GM23338 (cell line): ENCODE measurements around the gene OLFML2A. TPM values are rescaled to one million over a fixed set of nuclear protein-coding genes. Genes with fewer than 3 reads are reported as not detected.
"Not testable (repeated sequence)": the region's sequence is repeated elsewhere in the genome, so short reads cannot be mapped to it uniquely, and the experiment has no call there.

Experiments used
- ATAC-seq: fragments of 200-7000 bp; cut with Tn5 transposase; 3 replicates; pipeline ENCODE4 v1.9.1; 2020
- DNase-seq: peaks from one replicate; pipeline ENCODE4 v3.0.0-alpha.2; 2015; ENCODE audit warnings: low spot score
- H2AFZ ChIP-seq: fragments of 200-600 bp; sonication (generic); 2 replicates; pipeline ENCODE4 v1.8.0; 2016; ENCODE audit warnings: antibody characterized with exemption, mild to moderate bottlenecking, moderate library complexity
- H3F3A ChIP-seq: fragments of 200-600 bp; sonication (generic); replicated peaks from 2 replicates; pipeline ENCODE4 v1.8.0; 2017; ENCODE audit warnings: antibody characterized with exemption, mixed run types, low read depth
- H3K27ac ChIP-seq: fragments of 200-600 bp; sonication (generic); 2 replicates; pipeline ENCODE4 v1.6.1; 2016; ENCODE audit warnings: low read depth
- H3K27me3 ChIP-seq: fragments of 200-600 bp; sonication (generic); 2 replicates; pipeline ENCODE4 v1.8.0; 2016; ENCODE audit warnings: mild to moderate bottlenecking, mixed run types, moderate library complexity; ENCODE audit not compliant: insufficient read depth
- H3K36me3 ChIP-seq: fragments of 200-600 bp; sonication (generic); 2 replicates; pipeline ENCODE4 v1.8.0; 2016; ENCODE audit warnings: mild to moderate bottlenecking; ENCODE audit not compliant: insufficient read depth
- H3K4me1 ChIP-seq: fragments of 200-600 bp; sonication (generic); 2 replicates; pipeline ENCODE4 v1.8.0; 2016; ENCODE audit warnings: mild to moderate bottlenecking, moderate library complexity; ENCODE audit not compliant: insufficient read depth
- H3K4me2 ChIP-seq: fragments of 200-600 bp; sonication (generic); 2 replicates; pipeline ENCODE4 v1.7.1; 2017; ENCODE audit warnings: mixed run types
- H3K4me3 ChIP-seq: fragments of 200-600 bp; sonication (generic); 2 replicates; pipeline ENCODE4 v1.6.1; 2016; ENCODE audit warnings: mixed run types
- H3K79me2 ChIP-seq: fragments of 200-600 bp; sonication (generic); replicated peaks from 2 replicates; pipeline ENCODE4 v1.8.0; 2017; ENCODE audit warnings: mild to moderate bottlenecking; ENCODE audit not compliant: insufficient read depth
- H3K9me2 ChIP-seq: fragments of 200-600 bp; sonication (generic); 2 replicates; pipeline ENCODE4 v1.8.0; 2017; ENCODE audit not compliant: insufficient read depth
- H4K20me1 ChIP-seq: fragments of 200-600 bp; sonication (generic); replicated peaks from 2 replicates; pipeline ENCODE4 v1.8.0; 2017; ENCODE audit warnings: mild to moderate bottlenecking; ENCODE audit not compliant: insufficient read depth
- H3K27ac Mint-ChIP-seq: 2 replicates; pipeline ENCODE4 v1.8.0; 2020; ENCODE audit warnings: inconsistent platforms, mild to moderate bottlenecking, moderate library complexity, mixed read lengths
- H3K27me3 Mint-ChIP-seq: 3 replicates; pipeline ENCODE4 v1.8.0; 2022; ENCODE audit warnings: low read depth, mild to moderate bottlenecking, moderate library complexity, mixed read lengths, inconsistent platforms; ENCODE audit not compliant: insufficient read depth, poor library complexity
- H3K36me3 Mint-ChIP-seq: 3 replicates; pipeline ENCODE4 v1.8.0; 2021; ENCODE audit warnings: low read depth, mild to moderate bottlenecking, inconsistent platforms, moderate library complexity, mixed read lengths
- H3K4me1 Mint-ChIP-seq: 3 replicates; pipeline ENCODE4 v1.8.0; 2020; ENCODE audit warnings: mild to moderate bottlenecking, inconsistent platforms, mixed read lengths
- H3K4me3 Mint-ChIP-seq: 3 replicates; pipeline ENCODE4 v1.8.0; 2021; ENCODE audit warnings: moderate library complexity, mild to moderate bottlenecking, inconsistent platforms, mixed read lengths
- H3K9me3 Mint-ChIP-seq: 3 replicates; pipeline ENCODE4 v1.8.0; 2020; ENCODE audit warnings: moderate library complexity, mild to moderate bottlenecking, inconsistent platforms, mixed read lengths
- CREB1 ChIP-seq: fragments of 250-450 bp; sonication (Bioruptor Pico); IDR thresholded peaks from 2 replicates; pipeline ENCODE4 v1.5.0; 2020; ENCODE audit warnings: low read depth, mild to moderate bottlenecking, moderate library complexity
- EZH2phosphoT487 ChIP-seq: fragments of 200-600 bp; sonication (generic); IDR thresholded peaks from one replicate; pipeline ENCODE4 v1.8.1; 2018; ENCODE audit warnings: antibody characterized with exemption; ENCODE audit not compliant: unreplicated experiment
- JUNB ChIP-seq: IDR thresholded peaks from one replicate; pipeline ENCODE4 v1.6.1; 2016; ENCODE audit warnings: antibody characterized with exemption; ENCODE audit not compliant: unreplicated experiment
- NANOG ChIP-seq: IDR thresholded peaks from 2 replicates; pipeline ENCODE4 v1.6.1; 2016; ENCODE audit warnings: antibody characterized with exemption, borderline replicate concordance
- POLR2AphosphoS5 ChIP-seq: IDR thresholded peaks from 2 replicates; pipeline ENCODE4 v1.6.1; 2016; ENCODE audit warnings: antibody characterized with exemption, low read depth
- REST ChIP-seq: IDR thresholded peaks from one replicate; pipeline ENCODE4 v1.6.1; 2018; ENCODE audit warnings: antibody characterized with exemption; ENCODE audit not compliant: unreplicated experiment
- ZNF462 ChIP-seq: fragments of 250-450 bp; sonication (Bioruptor Pico); IDR thresholded peaks from 2 replicates; pipeline ENCODE4 v1.5.0; 2020; ENCODE audit warnings: mild to moderate bottlenecking, moderate library complexity
- polyA plus RNA-seq: library from polyadenylated mRNA; unstranded; fragments of >200 nt; fragmentation: Nextera tagmentation; extraction: Ambion mirVana; gene quantifications from 2 replicates; pipeline ENCODE4 v1.2.1, GENCODE V29; 2016
- total RNA-seq: library from RNA; depleted of rRNA; stranded (reverse); fragments of >200 nt; shearing (Covaris generic); gene quantifications from 2 replicates; pipeline ENCODE4 v1.2.3, GENCODE V29; 2014

Gene OLFML2A
- total and polyA plus RNA-seq, 2 experiments from 2014 or later = 1.1 to 6.7 TPM

GRCh38 chr9:124843456-124844034 lies 66.6 kb downstream of the OLFML2A start (continued):
- TF ChIP-seq REST (no peak), NANOG (no peak)

GRCh38 chr9:124844291-124844690 lies 67.4 kb downstream of the OLFML2A start:
- H3K4me1 Mint-ChIP-seq = peaks cover 13% of the 10 kb centered on the region
- TF ChIP-seq ZNF462 (CRISPR knock-in tag) = no peak
- TF ChIP-seq JUNB = no peak
- no peak for TF ChIP-seq NANOG
- TF ChIP-seq EZH2phosphoT487 = no peak
- no peak for TF ChIP-seq CREB1 (CRISPR knock-in tag)
- no peak for TF ChIP-seq REST
- TF ChIP-seq POLR2AphosphoS5 = no peak
- no peaks in the 10 kb centered on the region for H3K36me3 ChIP-seq
- H2AFZ ChIP-seq = no peak overlapping the region
- DNase-seq (no peak), ATAC-seq (no peak)
- H3K4me2 ChIP-seq = no peak overlapping the region
- H3K9me3 Mint-ChIP-seq = no peaks in the 10 kb centered on the region
- peaks cover 5% of the 10 kb centered on the region; the same call in 1 of the 2 replicates for H3F3A ChIP-seq
- no peak overlapping the region for H3K4me3 ChIP-seq
- no peak overlapping the region for H3K4me3 Mint-ChIP-seq
- H3K27me3 Mint-ChIP-seq = peaks cover 2% of the 10 kb centered on the region
- no peaks in the 10 kb centered on the region for H3K79me2 ChIP-seq
- H3K4me1 ChIP-seq = no peaks in the 10 kb centered on the region
- H3K27ac Mint-ChIP-seq = no peak overlapping the region
- no peaks in the 10 kb centered on the region for H4K20me1 ChIP-seq
- H3K27ac ChIP-seq = no peak overlapping the region
- H3K36me3 Mint-ChIP-seq = no peaks in the 10 kb centered on the region
- no peaks in the 10 kb centered on the region for H3K27me3 ChIP-seq
- H3K9me2 ChIP-seq = no peaks in the 10 kb centered on the region

- not testable (repeated sequence) for H3K4me3 ChIP-seq, H3K4me2 ChIP-seq, H3K4me1 Mint-ChIP-seq, H3K27me3 Mint-ChIP-seq, H3K4me1 ChIP-seq, H3K27ac Mint-ChIP-seq, H3K9me2 ChIP-seq, H3K27ac ChIP-seq, H3K36me3 ChIP-seq, H3K9me3 Mint-ChIP-seq, H3K36me3 Mint-ChIP-seq, H3K79me2 ChIP-seq, H2AFZ ChIP-seq, DNase-seq, H3K4me3 Mint-ChIP-seq, H4K20me1 ChIP-seq, ATAC-seq, H3K27me3 ChIP-seq, H3F3A ChIP-seq
Observed at GRCh38 chr9:124846467-124846866, 69.5 kb downstream of the OLFML2A start.
